K562 (cell line): ENCODE measurements around the gene EFCC1. TPM values are rescaled to one million over a fixed set of nuclear protein-coding genes. Genes with fewer than 3 reads are reported as not detected.
A peak's percentile ranks its signal among the peaks of the same experiment; 100 is the strongest.

Experiments used
- ATAC-seq: fragments of 200-7000 bp; cut with Tn5 transposase; 3 replicates; pipeline ENCODE4 v1.9.1; 2020; ENCODE audit warnings: moderate library complexity
- BruUV-seq: library from RNA; stranded (reverse); fragments of 400-500 nt; replicated peaks from 2 replicates; lab custom pipeline; 2021; lab: Mats Ljungman, UMichigan
- CTCF ChIA-PET: fragments of 300-600 bp; formaldehyde crosslinking; extraction: SDS; loops from one replicate; lab custom pipeline; 2021; ENCODE audit warnings: low intra/inter-chr PET ratio; lab: Yijun Ruan, JAX
- POLR2A ChIA-PET: fragments of 300-600, 350-650 bp; sonication (Branson Sonifier 250); formaldehyde crosslinking; extraction: SDS; loops from one replicate; lab custom pipeline; 2021; ENCODE audit warnings: antibody characterized with exemption, inconsistent platforms; lab: Yijun Ruan, JAX
- DNase-seq, 4 experiments: peaks; one replicate each; pipeline versions ENCODE4 v3.0.0 to v3.0.0-alpha.2; 2011 to 2018; ENCODE audit warnings: low spot score in 3 of 4, mixed read lengths in 3 of 4; ENCODE audit errors: extremely low read depth in 1 of 4
- FAIRE-seq: peaks from 2 replicates; lab custom pipeline; 2011; peaks lifted over from hg19 to GRCh38; lab: Jason Lieb, UNC
- H2AFZ ChIP-seq: 2 replicates; pipeline ENCODE4 v1.6.0; 2011; ENCODE audit warnings: low read depth, low read length, control low read depth, inconsistent platforms
- H3K27ac ChIP-seq: fragments of 200-600 bp; 3 replicates; pipeline ENCODE4 v1.8.0; 2011; ENCODE audit warnings: low read depth, mild to moderate bottlenecking, control low read depth, inconsistent platforms, low read length, moderate library complexity, mixed read lengths; ENCODE audit errors: extremely low read depth
- H3K27me3 ChIP-seq, 2 experiments: fragments of 300-600 bp in 1 of 2; 2 replicates in 1 of 2; 3 replicates in 1 of 2; pipeline versions ENCODE4 v1.6.0 to v1.8.0; 2011; ENCODE audit warnings: inconsistent platforms in 2 of 2, low read length in 2 of 2, mild to moderate bottlenecking in 1 of 2, mixed read lengths in 1 of 2, moderate library complexity in 1 of 2; ENCODE audit not compliant: control insufficient read depth in 2 of 2, insufficient read depth in 2 of 2
- H3K36me3 ChIP-seq: fragments of 300-600 bp; 3 replicates; pipeline ENCODE4 v1.8.0; 2011; ENCODE audit warnings: mild to moderate bottlenecking, low read length, inconsistent platforms; ENCODE audit not compliant: control insufficient read depth, insufficient read depth
- H3K4me1 ChIP-seq, 2 experiments: fragments of 200-600 bp in 1 of 2; replicated peaks in 1 of 2; 2 replicates in 1 of 2; 3 replicates in 1 of 2; pipeline versions ENCODE4 v1.5.1 to v1.8.0; 2011; ENCODE audit warnings: inconsistent platforms in 2 of 2, low read length in 2 of 2, mild to moderate bottlenecking in 1 of 2, mixed read lengths in 1 of 2, moderate library complexity in 1 of 2; ENCODE audit not compliant: control insufficient read depth in 2 of 2, insufficient read depth in 2 of 2
- H3K4me2 ChIP-seq: 2 replicates; pipeline ENCODE4 v1.6.1; 2011; ENCODE audit warnings: low read length, control low read depth, inconsistent platforms, mixed read lengths; ENCODE audit not compliant: insufficient read depth
- H3K4me3 ChIP-seq: fragments of 200-600 bp; sonication (generic), shearing (Covaris generic); 2 replicates; pipeline ENCODE4 v1.5.1; 2016; ENCODE audit warnings: control low read depth, inconsistent platforms
- H3K79me2 ChIP-seq: fragments of 200-600 bp; 3 replicates; pipeline ENCODE4 v1.8.0; 2011; ENCODE audit warnings: low read length, inconsistent platforms; ENCODE audit not compliant: control insufficient read depth, insufficient read depth
- H3K9ac ChIP-seq, 2 experiments: 2 replicates each; pipeline versions ENCODE4 v1.6.0 to v1.6.1; 2011; ENCODE audit warnings: low read depth in 2 of 2, low read length in 2 of 2, control low read depth in 1 of 2, inconsistent platforms in 1 of 2, mild to moderate bottlenecking in 1 of 2, mixed read lengths in 1 of 2; ENCODE audit not compliant: insufficient read depth in 1 of 2
- H3K9me1 ChIP-seq: one replicate; pipeline ENCODE4 v1.6.0; 2011; ENCODE audit warnings: inconsistent platforms, mild to moderate bottlenecking, low read length, moderate library complexity; ENCODE audit not compliant: control insufficient read depth, insufficient read depth
- H3K9me3 ChIP-seq: replicated peaks from 2 replicates; pipeline ENCODE4 v1.5.1; 2011; ENCODE audit warnings: low read depth, low read length, inconsistent platforms; ENCODE audit not compliant: control insufficient read depth, insufficient read depth
- H4K20me1 ChIP-seq: replicated peaks from 2 replicates; pipeline ENCODE4 v1.6.1; 2011; ENCODE audit warnings: low read length, inconsistent platforms, mixed read lengths; ENCODE audit not compliant: control insufficient read depth, insufficient read depth
- DDX20 ChIP-seq: fragments of 450-650 bp; IDR thresholded peaks from 2 replicates; pipeline ENCODE4 v1.6.1; 2016; ENCODE audit warnings: missing genetic modification characterization, low read depth, mild to moderate bottlenecking, missing compliant biosample characterization, moderate library complexity
- L3MBTL2 ChIP-seq: fragments of 450-650 bp; IDR thresholded peaks from 2 replicates; pipeline ENCODE4 v1.6.1; 2016; ENCODE audit warnings: mild to moderate bottlenecking, moderate library complexity
- NONO ChIP-seq, 2 experiments: fragments of 200-400 bp in 1 of 2; fragments of 450-650 bp in 1 of 2; formaldehyde crosslinking in 1 of 2; IDR thresholded peaks; 2 replicates each; pipeline ENCODE4 v1.6.1; 2017; ENCODE audit warnings: low read depth in 2 of 2, mild to moderate bottlenecking in 2 of 2, moderate library complexity in 2 of 2, low read length in 1 of 2
- ZFP91 ChIP-seq: sonication (generic); formaldehyde crosslinking; IDR thresholded peaks from 2 replicates; pipeline ENCODE4 v1.8.0; 2022; ENCODE audit warnings: mild to moderate bottlenecking, missing genetic modification reagents
- WGBS: fragments of 100-300 bp; shearing (Covaris generic); methylation state at CpG from one replicate; pipeline ENCODE4 v1.1.6; 2016; ENCODE audit warnings: low coverage, mixed read lengths; ENCODE audit not compliant: insufficient coverage; ENCODE audit errors: missing lambda C conversion rate; 5-methylcytosine and 5-hydroxymethylcytosine counted together
- in situ Hi-C: fragments of 300-500 bp; cut with MboI; formaldehyde crosslinking; loops from 4 replicates; pipeline ENCODE4 v1.15.0; 2018; ENCODE audit warnings: inconsistent platforms, mixed read lengths
- intact Hi-C: fragments of 100-400 bp; cut with micrococcal nuclease; formaldehyde crosslinking; loops from 2 replicates; pipeline ENCODE4 v1.14.2; 2022
- polyA plus RNA-seq, 8 experiments: library from polyadenylated mRNA; depleted of rRNA in 4 of 8; stranded (reverse) in 5 of 8; unstranded in 3 of 8; fragments of >200 nt; fragmentation: Nextera tagmentation in 2 of 8; fragmentation: Illumina TruSeq in 1 of 8; extraction: Ambion mirVana in 2 of 8; extraction: Trizol in 1 of 8; gene quantifications; 2 replicates each; pipeline versions ENCODE4 v1.2.1 to v1.2.3, GENCODE V29; 2011 to 2014; ENCODE audit warnings: inconsistent platforms in 1 of 8, missing spikeins in 1 of 8
- total RNA-seq, 7 experiments: library from RNA; depleted of rRNA in 6 of 7; stranded (reverse); fragments of >200 nt in 6 of 7; fragmentation: Illumina TruSeq in 2 of 7; extraction: Trizol in 2 of 7; gene quantifications; 2 replicates each; pipeline versions ENCODE4 v1.2.1 to v1.2.3, GENCODE V29; 2011 to 2021; ENCODE audit warnings: low replicate concordance in 1 of 7

Gene EFCC1
- total and polyA plus RNA-seq, 9 of the 15 experiments (the other 6 are each of a cell fraction or from before 2014, with no cell fraction given) = not detected

DNA sequence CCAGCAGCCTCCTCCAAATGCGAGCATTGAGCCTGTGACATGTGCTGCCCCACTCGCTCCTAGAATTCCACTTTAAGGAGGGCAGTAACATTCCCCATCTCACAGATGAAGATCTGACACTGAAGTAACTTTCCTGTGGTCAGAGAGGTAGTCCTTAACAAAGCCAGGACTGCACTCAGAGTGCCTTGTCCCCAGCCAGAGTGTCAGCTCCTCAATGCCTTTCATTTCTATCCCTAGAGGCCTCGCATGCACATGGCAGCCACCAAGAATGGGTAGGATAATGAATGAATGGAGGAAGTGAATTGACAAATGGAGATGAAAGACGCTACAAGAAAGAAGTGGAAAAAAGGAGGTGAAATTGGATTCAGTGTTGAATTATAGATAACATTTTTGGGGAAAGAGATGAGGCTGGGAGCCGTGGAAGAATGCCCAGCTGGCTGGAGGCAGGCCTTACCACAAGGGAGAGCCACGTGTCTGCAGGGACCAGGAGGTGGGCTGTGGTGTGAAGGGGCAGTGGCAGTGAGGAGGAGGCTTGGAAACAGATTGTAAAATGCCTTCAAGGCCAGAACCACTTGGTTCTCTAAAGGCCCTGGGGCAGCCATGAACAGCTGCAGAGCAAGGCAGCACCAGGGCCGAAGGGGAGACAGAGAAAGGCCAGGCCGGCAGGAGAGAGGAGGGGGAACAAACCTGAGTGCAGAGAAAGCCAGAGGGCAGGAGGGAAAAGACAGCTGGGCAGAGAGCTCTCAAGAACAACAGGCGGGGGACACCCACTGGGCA, 17.6 kb upstream of the EFCC1 start:
- DNase-seq (no peak), FAIRE-seq (no peak), ATAC-seq (no peak)
- TF ChIP-seq ZFP91 (CRISPR knock-in tag) = no peak
- TF ChIP-seq L3MBTL2 = 0 out of 2 replicates have a peak, but pooled peaks have one; percentile 11
- TF ChIP-seq DDX20 = no peak
- TF ChIP-seq NONO (IDR thresholded peaks at IDR 0.05; ENCODE audit: low read depth in 2 of 2, low read length in 1 of 2) = no peak
- in situ Hi-C loops (loop anchor here (10.0 kb wide), 1 partner anchor 261 kb away; the partner anchor contains the start of gene COPG1), intact Hi-C loops (no loop called here)
- H2AFZ ChIP-seq = peak overlapping the region; percentile 45; the same call in 1 of the 2 replicates
- H4K20me1 ChIP-seq = no peaks in the 10 kb centered on the region
- H3K4me2 ChIP-seq = no peak overlapping the region
- CTCF ChIA-PET = no interaction called here
- no peak overlapping the region for H3K4me3 ChIP-seq
- H3K9me3 ChIP-seq = no peaks in the 10 kb centered on the region
- no TSS peak for BruUV-seq
- no peaks in the 10 kb centered on the region for H3K27me3 ChIP-seq
- H3K36me3 ChIP-seq = no peaks in the 10 kb centered on the region
- no peaks in the 10 kb centered on the region for H3K9me1 ChIP-seq
- H3K9ac ChIP-seq = no peak overlapping the region
- 48% methylated on average over 7 of the region's 9 CpGs for WGBS
- H3K27ac ChIP-seq = no peak overlapping the region
- H3K4me1 ChIP-seq = no peaks in the 10 kb centered on the region; a peak in 1 of 5 replicates
- H3K79me2 ChIP-seq = no peaks in the 10 kb centered on the region
- POLR2A ChIA-PET = no interaction called here
